Mucosa of rectum (tissue), 2 donors: ENCODE results near the gene ATP4B.

Experiments
- H3K27ac ChIP-seq, 2 donors: one replicate each; pipeline ENCODE4 v1.7.0; 2013; ENCODE audit warnings: inconsistent platforms in 2 of 2, low read depth in 2 of 2, low read length in 2 of 2
- H3K27me3 ChIP-seq, 2 donors: one replicate each; pipeline ENCODE4 v1.7.0; 2013; ENCODE audit warnings: low read length in 2 of 2; ENCODE audit not compliant: control insufficient read depth in 2 of 2, insufficient read depth in 2 of 2
- H3K36me3 ChIP-seq, 2 donors: one replicate each; pipeline ENCODE4 v1.7.0; 2013; ENCODE audit warnings: low read length in 2 of 2; ENCODE audit not compliant: control insufficient read depth in 2 of 2, insufficient read depth in 2 of 2
- H3K4me1 ChIP-seq, 2 donors: one replicate each; pipeline ENCODE4 v1.7.0; 2013; ENCODE audit warnings: low read length in 2 of 2, mild to moderate bottlenecking in 1 of 2; ENCODE audit not compliant: control insufficient read depth in 2 of 2, insufficient read depth in 2 of 2
- H3K4me3 ChIP-seq, 2 donors: one replicate each; pipeline ENCODE4 v1.7.0; 2013; ENCODE audit warnings: low read length in 2 of 2
- H3K9ac ChIP-seq, 2 donors: one replicate each; pipeline ENCODE4 v1.7.0; 2013; ENCODE audit warnings: low read length in 2 of 2, low read depth in 1 of 2, mild to moderate bottlenecking in 1 of 2
- H3K9me3 ChIP-seq, 2 donors: one replicate each; pipeline ENCODE4 v1.7.0; 2013; ENCODE audit warnings: low read length in 2 of 2; ENCODE audit not compliant: control insufficient read depth in 2 of 2
- donor health status: healthy.
- donor health status: Normal muscosa, but diverticular disease.

The ATP4B gene

DNA sequence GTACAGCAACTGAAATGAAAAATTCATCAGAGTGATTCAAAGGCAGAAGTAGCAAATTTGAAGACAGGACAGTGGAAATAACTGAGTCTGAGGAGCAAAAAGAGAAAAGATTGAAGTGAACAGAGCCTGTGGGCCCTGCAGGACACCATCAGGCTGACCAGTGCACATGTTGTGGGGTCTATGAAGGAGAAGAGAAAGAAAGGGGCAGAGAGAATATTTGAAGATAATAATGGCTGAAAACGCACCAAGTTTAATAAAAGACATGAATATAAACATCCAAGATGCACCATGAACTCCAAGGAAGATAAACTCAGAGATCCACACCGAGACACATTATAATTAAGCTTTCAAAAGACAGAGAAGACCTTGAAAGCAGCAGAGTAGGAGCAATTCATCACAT is 15.4 kb downstream of the ATP4B start:
- peaks cover 28 to 34% of the 10 kb centered on the region in 2 donors for H3K36me3 ChIP-seq
- no peak overlapping the region for H3K9ac ChIP-seq
- no peak overlapping the region for H3K4me3 ChIP-seq
- peaks cover 4 to 14% of the 10 kb centered on the region in 2 donors for H3K4me1 ChIP-seq
- H3K27me3 ChIP-seq, result no peaks in the 10 kb centered on the region
- H3K27ac ChIP-seq, result no peak overlapping the region
- H3K9me3 ChIP-seq, result no peaks in the 10 kb centered on the region

DNA sequence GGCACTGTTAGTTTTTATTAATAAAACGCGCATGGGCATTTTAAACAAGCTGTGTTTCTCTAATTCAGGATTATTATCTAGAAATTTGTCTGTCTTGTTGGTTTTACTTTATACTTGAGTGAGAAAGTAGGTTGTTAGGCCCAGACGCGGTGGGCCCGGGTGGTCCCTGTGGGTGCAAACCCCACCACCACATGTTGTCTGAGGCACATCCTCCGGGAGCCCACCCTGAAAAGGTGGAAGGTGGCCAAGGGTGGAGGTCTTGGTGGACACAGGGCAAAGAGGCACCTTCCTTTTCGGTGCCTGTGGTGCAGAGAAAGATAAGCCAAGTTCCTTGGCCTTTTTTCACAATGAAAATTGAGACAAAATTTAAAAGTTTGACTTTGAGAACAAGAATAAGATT is 16.6 kb downstream of the ATP4B start:
- H3K27me3 ChIP-seq, result no peaks in the 10 kb centered on the region
- H3K36me3 ChIP-seq, result peaks cover 39 to 45% of the 10 kb centered on the region in 2 donors
- H3K27ac ChIP-seq, result no peak overlapping the region
- H3K4me1 ChIP-seq, result peaks cover 0 to 5% of the 10 kb centered on the region in 2 donors
- no peaks in the 10 kb centered on the region for H3K9me3 ChIP-seq
- H3K4me3 ChIP-seq, result no peak overlapping the region
- H3K9ac ChIP-seq, result no peak overlapping the region

DNA sequence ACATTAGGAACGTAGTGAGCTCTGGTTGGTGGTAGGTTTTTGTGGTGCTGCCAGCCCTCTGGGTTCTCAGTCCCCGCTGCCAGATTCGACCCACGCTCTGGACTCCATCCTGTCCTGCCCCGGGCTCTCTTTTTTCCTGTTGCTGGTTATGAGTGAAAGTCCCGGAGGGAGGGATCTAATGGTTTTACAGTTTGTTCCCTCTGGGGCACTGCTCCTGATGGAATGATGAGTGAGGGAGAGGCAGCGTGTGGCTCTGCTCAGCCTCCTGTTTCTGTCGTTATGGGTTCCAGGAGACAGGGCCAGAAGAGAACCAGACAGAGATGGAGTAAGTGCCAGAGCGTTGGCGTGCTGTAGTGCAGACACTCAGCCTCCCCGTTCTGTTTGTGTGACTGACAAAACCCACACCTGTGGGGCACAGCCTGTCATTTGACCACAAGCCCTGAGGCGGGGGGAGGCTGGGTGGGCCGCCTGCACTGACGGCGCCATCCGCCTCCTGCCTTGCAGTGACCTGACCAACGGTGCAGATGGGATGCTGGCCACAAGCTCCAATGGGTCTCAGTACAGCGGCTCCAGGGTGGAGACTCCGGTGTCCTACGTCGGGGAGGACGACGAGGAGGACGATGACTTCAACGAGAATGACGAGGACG is 18.3 kb downstream of the ATP4B start:
- no peaks in the 10 kb centered on the region for H3K4me1 ChIP-seq
- H3K9me3 ChIP-seq, result no peaks in the 10 kb centered on the region
- H3K4me3 ChIP-seq, result no peak overlapping the region
- H3K36me3 ChIP-seq, result peaks cover 53 to 60% of the 10 kb centered on the region in 2 donors
- H3K27ac ChIP-seq, result no peak overlapping the region
- no peak overlapping the region for H3K9ac ChIP-seq
- H3K27me3 ChIP-seq, result no peaks in the 10 kb centered on the region

DNA sequence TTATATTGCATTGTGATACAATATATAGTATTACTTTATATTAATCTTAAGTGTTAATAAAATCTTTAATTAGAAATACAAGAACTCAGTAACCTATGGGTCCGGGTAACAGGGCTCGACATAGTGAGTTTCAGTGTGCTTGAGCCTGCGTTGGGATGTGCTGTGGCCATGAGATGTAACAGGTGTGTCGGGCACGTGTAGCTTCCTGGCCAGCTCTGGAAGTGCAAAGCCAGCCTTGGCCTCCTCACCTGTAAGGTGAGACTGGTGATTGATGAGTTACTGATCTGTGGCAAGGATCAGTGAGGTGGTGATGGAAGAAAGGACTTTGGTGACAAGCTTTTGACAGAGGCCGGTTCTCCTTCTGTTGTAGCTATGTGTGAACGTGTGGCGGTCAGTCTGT is 19.2 kb downstream of the ATP4B start:
- peaks cover 59 to 66% of the 10 kb centered on the region in 2 donors for H3K36me3 ChIP-seq
- no peak overlapping the region for H3K4me3 ChIP-seq
- no peaks in the 10 kb centered on the region for H3K9me3 ChIP-seq
- no peak overlapping the region for H3K27ac ChIP-seq
- H3K27me3 ChIP-seq, result no peaks in the 10 kb centered on the region
- no peaks in the 10 kb centered on the region for H3K4me1 ChIP-seq
- no peak overlapping the region for H3K9ac ChIP-seq

DNA sequence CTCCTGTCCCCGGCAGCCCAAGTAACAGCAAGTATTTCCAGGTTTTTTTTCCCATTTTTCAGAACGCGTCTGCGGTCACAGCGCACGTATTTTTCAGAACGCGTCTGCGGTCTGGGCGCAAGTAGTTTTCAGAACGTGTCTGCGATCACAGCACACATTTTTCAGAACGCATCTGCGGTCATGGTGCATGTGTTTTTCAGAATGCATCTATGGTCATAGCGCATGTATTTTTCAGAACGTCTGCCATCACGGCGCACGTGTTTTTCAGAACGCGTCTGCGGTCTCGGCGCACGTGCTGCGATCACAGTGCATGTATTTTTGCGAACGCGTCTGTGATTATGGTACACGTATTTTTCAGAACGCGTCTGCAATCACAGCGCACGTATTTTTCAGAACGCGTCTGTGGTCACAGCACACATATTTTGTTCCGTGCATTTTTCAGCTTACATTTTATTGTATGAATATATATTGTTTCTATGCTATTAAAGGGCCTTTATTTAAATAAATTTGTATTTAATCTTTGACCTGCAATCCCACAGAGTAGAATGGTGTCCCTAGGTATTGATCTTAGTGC is 19.7 kb downstream of the ATP4B start:
- no peak overlapping the region for H3K4me3 ChIP-seq
- no peaks in the 10 kb centered on the region for H3K4me1 ChIP-seq
- peaks cover 64 to 72% of the 10 kb centered on the region in 2 donors for H3K36me3 ChIP-seq
- H3K9ac ChIP-seq, result no peak overlapping the region
- H3K9me3 ChIP-seq, result no peaks in the 10 kb centered on the region
- no peak overlapping the region for H3K27ac ChIP-seq
- no peaks in the 10 kb centered on the region for H3K27me3 ChIP-seq

DNA sequence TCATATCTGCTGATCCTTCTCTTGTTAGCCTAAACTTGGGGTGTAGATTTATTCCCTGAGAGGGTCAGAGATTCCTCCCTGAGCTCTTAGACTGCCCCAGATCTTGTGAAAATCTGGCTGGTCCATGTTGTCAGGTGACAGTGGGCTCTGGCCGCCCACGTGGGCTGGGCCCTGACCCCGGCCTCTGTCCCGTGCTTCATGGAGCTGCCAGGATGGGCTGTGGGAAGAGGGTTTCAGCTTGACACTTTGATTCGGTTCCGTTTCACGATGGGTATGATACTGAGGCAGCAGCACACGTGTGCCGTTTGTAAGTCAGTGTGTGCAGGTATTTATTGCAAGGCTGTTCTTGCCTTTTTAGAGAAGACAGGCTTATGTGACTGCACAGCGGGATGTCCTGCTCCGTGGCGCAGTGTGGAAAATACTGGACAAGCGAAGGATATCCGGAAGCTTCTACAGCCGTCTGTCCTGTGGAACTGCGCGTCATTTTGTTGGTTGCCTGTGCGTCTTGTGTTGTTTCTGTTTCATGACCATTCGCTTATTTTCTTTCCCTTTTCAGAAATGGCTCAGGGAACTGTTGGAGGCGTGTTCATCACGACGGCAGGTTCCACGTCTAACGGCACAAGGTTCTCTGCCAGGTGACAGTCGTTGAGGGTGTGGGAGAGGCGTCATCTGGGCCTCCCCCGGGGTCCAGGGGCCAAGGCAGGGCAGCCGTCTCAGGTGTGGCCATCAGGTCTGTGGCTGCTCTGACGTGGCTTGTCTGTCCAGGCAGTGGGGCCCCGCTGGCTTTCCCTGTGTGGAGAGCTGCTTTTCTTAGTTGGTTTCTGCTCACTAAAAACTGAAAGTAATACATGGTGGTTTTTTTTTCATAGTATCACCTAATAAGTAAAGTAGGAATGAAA is 20.5 kb downstream of the ATP4B start:
- Histone ChIP-seq H3K4me3 (no peak overlapping the region), H3K4me1 (no peaks in the 10 kb centered on the region), H3K36me3 (peaks cover 67 to 77% of the 10 kb centered on the region in 2 donors), H3K9ac (no peak overlapping the region), H3K27ac (no peak overlapping the region), H3K27me3 (no peaks in the 10 kb centered on the region), H3K9me3 (no peaks in the 10 kb centered on the region)

DNA sequence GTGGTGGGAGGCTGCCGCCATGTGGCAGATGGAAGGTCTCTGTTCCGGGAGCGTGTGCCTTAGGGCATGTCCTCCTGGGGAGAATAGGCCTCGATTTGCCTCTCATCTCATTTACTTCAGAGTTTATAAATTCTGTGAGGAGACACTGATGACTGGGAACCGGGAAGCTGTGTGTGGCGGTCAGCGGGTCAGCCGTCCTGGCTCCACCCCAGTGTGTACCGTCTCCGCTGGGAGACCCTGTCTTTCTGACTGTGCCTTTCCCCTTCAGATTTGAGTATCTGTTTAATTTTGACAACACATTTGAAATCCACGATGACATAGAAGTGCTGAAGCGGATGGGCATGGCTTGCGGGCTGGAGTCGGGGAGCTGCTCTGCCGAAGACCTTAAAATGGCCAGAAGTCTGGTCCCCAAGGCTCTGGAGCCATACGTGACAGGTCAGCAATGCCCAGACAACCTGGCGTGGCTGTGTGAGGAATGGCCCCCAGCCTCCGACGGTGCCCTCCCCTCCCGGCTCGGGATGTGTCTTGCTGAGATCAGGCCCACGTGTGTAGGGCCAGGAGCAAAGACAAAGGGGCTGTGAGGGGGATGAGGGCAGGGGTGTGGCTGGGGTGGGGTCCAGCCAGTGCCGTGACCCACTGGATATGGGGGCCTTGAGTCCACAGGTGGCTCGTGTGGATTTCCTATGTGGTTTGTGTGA is 21.6 kb downstream of the ATP4B start:
- no peak overlapping the region for H3K27ac ChIP-seq
- H3K36me3 ChIP-seq, result peaks cover 71 to 78% of the 10 kb centered on the region in 2 donors
- H3K9ac ChIP-seq, result no peak overlapping the region
- H3K9me3 ChIP-seq, result no peaks in the 10 kb centered on the region
- H3K4me1 ChIP-seq, result no peaks in the 10 kb centered on the region
- no peak overlapping the region for H3K4me3 ChIP-seq
- no peaks in the 10 kb centered on the region for H3K27me3 ChIP-seq

DNA sequence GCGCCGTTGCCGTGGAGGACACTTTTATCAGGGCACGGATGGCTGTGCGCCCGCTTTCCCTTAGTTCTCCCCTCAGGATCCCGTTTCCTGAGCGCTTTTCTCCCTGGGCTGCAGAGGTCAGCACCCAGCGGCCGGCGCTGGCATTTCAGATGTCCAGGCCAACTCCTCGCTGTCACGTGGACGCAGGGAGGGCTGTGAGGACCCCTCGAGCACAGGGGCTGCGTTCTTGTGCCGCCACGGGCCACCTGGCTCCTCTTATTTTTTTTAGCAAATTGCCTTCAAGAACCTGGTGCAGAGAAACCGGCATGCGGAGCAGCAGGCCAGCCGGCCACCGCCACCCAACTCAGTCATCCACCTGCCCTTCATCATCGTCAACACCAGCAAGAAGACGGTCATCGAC is 22.3 kb downstream of the ATP4B start:
- H3K9ac ChIP-seq, result no peak overlapping the region
- H3K9me3 ChIP-seq, result no peaks in the 10 kb centered on the region
- no peak overlapping the region for H3K4me3 ChIP-seq
- no peaks in the 10 kb centered on the region for H3K4me1 ChIP-seq
- no peak overlapping the region for H3K27ac ChIP-seq
- H3K27me3 ChIP-seq, result no peaks in the 10 kb centered on the region
- peaks cover 75 to 79% of the 10 kb centered on the region in 2 donors for H3K36me3 ChIP-seq

DNA sequence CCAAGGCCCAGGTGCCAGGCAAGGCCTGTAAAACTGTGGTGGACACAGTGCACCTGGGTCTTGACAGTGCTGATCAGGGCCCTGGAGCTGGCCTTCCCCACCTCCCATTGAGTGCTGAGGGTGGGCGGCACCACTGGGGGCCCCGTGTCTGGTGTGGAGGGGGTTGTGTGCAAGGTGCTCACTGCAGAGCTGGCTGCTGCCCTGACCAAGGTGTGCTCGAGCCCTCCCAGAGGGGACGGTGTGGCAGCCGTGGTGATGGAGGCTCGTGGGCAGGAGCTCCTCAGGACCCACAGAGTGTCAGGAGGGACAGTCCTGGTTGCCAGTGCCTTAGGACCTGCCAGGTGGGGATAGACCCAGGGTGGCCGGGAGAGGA is 23.0 kb downstream of the ATP4B start:
- Histone ChIP-seq H3K4me1 (no peaks in the 10 kb centered on the region), H3K9ac (no peak overlapping the region), H3K27me3 (no peaks in the 10 kb centered on the region), H3K27ac (no peak overlapping the region), H3K36me3 (peaks cover 69 to 73% of the 10 kb centered on the region in 2 donors), H3K4me3 (no peak overlapping the region), H3K9me3 (no peaks in the 10 kb centered on the region)
